Measurements from ENCODE around the gene GPC6.

GPC6 gene

DNA sequence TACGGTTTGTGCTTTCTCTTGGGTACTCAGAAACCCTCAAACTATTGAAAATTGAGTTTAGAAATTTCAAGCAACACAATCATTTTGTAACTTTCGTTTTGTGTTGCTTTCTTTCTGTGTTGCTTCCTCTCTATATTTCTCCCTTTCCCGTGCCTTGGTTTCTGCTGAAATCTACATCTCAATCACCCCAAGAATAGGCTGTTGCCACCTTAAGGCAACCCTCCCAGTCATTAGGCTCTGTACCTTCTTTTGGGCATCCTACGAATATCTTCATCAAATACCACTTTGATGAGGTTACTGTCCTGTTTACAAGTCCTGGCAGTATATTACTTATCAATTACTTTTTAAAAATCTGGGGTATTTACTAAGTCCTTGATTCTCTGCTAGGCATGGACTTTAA is 621.6 kb downstream of the GPC6 start:
- DNase-seq (ENCODE audit: low read depth), result no peak

GRCh38 chr13:93851236-93851635 is 624.6 kb downstream of the GPC6 start:
- DNase-seq (ENCODE audit: low read depth), result no peak

- no peak for DNase-seq (ENCODE audit: low read depth)
Observed at GRCh38 chr13:93853912-93854311, 627.3 kb downstream of the GPC6 start.

DNA sequence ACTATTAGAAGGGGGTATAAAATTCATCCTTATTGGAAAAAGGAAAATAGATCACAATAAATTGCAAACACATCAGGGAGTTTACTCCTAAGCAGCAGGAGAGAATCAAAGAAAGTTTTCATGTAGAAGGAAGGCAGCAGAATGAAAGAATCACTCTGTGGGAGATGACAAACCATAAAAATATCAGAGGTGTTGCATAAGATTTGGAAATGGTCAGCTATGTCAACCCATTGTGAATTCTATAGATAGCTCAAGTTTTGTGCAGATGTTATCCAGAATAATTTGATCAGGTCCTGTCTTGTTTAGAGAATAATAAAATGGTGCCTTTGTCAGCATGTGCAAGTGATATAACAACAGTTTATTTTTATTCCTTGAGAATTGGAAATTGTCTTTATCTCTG is 630.5 kb downstream of the GPC6 start:
- no peak for DNase-seq (ENCODE audit: low read depth)

DNA sequence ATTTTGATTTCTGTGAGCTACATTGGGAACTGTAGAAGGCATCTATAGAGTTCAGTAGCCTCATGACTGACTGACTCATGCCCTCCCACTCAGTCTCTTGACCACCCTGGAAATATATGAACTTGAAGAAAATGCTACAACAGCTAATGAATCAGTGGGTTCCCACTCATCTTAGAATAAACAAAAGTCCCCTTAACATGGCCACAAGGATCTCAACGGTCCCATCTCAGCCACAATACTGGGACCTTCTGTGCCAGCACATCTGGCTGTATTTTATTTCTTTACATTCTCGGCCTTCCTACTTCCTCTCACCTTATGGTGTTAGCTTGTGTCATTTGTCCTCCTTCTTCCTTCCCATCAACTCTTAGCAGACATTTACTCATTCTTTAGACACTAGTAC is 633.1 kb downstream of the GPC6 start:
- DNase-seq (ENCODE audit: low read depth), result no peak

DNA sequence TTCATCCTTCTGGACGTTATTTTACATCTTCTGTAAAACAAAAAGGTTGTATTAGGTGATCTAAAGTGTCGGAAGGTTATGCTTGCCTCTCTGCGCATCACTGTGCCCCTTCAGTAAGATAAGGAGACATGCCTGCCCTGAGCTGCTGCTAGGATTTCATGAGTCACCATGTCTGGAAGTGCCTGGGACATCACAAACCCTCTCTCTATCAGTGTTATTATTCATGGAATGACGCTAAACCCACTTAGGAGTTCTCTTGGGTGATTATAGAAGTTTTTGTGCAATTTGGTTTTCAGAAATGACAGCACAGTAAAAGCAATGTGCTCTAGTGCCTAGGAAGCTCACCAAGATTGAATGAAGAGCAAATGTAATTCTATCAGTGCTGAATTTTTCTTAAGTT is 635.2 kb downstream of the GPC6 start:
- no peak for DNase-seq (ENCODE audit: low read depth)

DNA sequence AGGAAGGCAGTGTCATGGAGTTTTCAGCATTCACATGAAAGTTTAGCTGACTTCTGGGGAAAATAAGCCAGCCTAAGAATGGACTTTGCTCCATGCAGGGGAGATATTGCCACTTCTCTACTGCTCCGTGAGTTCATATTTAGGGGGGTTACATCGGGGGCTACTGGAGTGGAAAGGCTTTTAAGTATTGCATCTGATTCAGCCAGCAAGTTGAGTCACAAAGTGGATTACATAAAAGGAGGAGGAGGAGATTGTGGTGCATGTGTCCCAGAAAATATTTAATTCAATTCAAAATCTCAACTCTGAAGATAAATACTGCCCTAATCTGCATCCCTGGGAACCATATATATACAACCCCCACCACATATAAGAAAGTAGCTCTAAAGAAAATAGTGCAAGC is 635.7 kb downstream of the GPC6 start:
- no peak for DNase-seq (ENCODE audit: low read depth)

DNA sequence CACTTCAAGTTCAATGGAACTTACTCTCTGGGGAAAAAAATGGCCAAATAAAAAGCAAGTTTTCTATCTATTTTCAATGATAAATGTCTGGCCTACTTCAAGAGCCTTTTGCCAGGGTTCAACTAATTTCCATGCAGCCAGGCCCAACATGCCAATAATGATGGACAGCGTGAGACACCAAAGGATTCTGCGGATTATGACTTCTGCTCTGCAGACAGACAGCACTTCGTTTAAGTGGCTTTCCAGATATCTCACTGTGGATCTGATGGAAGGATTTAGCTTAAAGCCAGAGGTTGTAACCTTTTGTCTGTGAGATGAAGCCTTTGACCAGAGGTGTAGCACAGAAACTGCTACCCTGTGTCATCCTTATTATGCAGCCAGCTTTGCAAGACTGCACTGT is 638.6 kb downstream of the GPC6 start:
- no peak for DNase-seq (ENCODE audit: low read depth)

GRCh38 chr13:93867481-93867880 is 640.9 kb downstream of the GPC6 start:
- DNase-seq (ENCODE audit: low read depth), result no peak

GRCh38 chr13:93872376-93872775 is 645.8 kb downstream of the GPC6 start:
- no peak for DNase-seq (ENCODE audit: low read depth)

- DNase-seq (ENCODE audit: low read depth), result no peak
Observed at GRCh38 chr13:93872786-93873347, 646.3 kb downstream of the GPC6 start.

GRCh38 chr13:93875547-93875946 is 648.9 kb downstream of the GPC6 start:
- DNase-seq (ENCODE audit: low read depth), result no peak

DNA sequence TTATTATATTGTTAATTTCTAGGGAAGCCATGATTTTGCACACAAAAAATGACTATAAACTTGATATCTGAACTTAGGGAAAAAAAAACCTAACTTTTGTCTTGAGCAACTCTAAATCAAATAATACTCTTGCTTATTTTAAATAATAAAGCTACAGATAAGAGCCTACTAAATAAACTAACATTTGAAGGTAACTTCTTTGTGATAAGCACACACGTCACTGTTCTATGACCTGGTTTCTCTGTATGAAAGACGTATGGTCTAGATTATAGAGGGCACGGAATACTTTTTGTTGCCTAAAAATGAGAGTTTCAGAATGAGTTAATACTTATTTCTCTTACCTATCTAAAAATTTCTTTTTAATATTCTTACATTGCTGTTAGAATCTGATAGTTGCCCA is 649.6 kb downstream of the GPC6 start:
- no peak for DNase-seq (ENCODE audit: low read depth)

DNA sequence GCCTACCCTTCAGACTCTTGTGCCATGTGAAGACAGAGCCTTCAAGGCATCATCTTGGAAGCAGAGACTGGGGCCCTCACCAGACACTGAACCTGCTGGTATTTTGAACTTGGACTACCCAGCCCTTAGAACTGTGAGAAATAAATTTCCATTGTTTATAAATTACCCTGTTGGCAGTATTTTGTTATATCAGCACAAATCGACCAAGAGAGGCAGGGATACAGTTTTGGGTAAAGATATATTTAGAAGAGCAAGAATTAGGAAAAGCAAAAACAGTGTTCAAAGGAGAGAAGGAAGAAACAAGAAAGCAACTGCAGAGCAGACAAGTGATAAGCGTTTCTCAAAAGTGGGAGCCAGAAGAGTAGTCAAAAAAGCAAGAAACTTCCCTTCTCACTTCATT is 652.1 kb downstream of the GPC6 start:
- DNase-seq (ENCODE audit: low read depth), result no peak

DNA sequence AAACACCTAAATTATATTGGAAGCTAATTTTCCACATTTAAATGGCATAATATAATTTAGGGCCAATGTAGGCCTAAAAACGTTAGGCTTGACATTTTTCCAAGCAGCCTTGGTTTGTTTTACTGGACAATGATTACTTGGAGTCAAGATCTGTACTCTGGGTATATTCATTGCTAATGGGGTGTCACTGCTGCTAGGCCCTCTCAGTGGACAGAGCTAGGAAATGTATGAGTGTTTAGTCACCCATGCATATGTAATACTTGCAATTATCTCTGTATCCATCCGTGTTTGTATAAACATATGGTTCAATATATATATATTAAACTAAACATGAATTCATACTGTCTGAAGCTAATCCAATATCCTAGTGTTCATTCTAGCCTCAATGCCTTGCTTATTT is 654.8 kb downstream of the GPC6 start:
- DNase-seq (ENCODE audit: low read depth), result no peak

GRCh38 chr13:93882086-93882651 is 655.6 kb downstream of the GPC6 start:
- no peak for DNase-seq (ENCODE audit: low read depth)

DNA sequence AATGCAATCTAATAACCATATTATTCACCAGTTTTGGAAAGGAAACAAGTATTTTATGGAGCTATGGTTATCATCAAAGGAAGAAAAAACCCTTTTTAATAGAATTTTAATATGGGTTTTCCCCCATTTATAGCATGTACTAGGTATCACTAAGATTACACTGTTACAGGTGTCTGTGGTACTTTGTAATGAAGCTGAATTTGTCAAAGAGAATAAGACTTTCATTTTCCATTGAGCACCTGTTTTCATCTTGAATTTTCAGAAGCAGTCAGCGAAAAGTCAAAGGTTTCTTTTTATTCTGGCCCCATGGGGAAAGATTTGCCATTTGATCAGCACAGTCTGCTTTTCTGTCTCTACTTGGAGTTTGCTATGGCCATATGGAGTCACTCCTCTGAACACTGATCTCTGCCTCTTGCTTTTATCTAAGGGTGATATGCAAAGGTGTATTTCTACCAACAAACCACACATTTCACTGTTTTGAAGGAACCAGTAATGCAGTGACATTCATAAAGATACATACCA is 662.9 kb downstream of the GPC6 start:
- DNase-seq (ENCODE audit: low read depth), result no peak

- DNase-seq (ENCODE audit: low read depth), result no peak
Observed at GRCh38 chr13:93899981-93900380, 673.4 kb downstream of the GPC6 start.

DNA sequence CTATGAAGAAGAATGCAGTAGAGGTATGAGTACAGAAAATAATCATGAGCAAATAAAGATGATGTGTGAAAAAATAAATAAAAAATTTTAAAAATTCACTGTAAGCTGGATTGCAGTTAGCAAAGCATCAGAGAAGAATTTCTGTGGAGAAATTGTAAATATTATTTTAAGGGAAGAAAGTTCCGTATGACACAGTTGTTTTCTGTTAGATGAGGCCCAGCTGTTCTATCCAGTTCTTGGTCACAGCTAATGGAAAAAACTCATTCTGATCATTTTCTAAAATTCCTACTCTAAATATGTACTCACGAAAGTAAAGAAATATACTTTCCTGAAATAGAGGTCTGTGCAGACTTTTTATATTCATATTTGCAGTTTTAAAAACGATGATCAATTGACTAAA is 674.1 kb downstream of the GPC6 start:
- DNase-seq (ENCODE audit: low read depth), result no peak

DNA sequence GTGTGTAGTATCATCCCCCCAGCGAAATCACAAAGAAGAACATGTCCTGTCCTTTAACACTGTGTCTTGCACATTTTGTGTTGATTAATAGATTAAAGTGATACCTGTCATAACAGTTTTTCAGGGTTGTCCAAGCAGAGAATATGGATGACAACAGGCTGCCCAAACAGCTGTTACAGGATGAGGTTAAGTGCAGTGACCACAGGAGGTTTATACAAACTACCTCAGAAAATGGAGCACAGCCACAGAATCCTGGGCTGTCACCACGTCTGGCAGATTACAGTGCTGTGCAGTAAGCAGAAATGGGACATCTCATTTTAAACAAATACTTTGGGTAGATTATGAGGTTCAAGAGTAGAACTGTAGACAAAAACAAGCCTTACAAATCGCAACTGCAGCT is 677.3 kb downstream of the GPC6 start:
- DNase-seq (ENCODE audit: low read depth), result no peak

DNA sequence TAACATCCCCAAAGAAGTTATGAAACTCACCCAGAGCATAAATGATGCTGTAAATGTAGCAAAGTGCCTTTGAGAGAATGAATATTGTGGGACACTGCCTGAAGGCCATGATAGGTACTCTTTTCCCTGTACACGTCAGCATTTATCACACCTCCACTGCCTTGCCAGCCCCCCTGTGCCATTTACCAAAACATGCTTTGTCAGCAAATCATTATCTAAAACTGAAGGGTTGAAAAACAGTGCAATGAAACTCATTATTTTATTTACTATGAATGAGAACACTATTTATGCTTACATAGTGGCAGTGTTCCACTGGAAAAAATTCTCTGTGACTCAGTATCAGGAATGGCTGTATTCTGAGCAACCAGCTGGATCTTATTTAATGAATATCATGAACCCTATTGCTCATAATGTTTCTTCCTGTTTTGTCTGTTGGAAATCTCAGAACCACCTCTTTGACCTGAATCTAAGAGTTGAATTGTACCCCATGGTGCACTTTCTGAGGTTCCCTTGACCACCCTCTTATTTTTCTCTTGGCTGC is 688.7 kb downstream of the GPC6 start:
- DNase-seq (ENCODE audit: low read depth), result no peak

- DNase-seq (ENCODE audit: low read depth), result no peak
Observed at GRCh38 chr13:93922063-93922855, 695.7 kb downstream of the GPC6 start.

DNA sequence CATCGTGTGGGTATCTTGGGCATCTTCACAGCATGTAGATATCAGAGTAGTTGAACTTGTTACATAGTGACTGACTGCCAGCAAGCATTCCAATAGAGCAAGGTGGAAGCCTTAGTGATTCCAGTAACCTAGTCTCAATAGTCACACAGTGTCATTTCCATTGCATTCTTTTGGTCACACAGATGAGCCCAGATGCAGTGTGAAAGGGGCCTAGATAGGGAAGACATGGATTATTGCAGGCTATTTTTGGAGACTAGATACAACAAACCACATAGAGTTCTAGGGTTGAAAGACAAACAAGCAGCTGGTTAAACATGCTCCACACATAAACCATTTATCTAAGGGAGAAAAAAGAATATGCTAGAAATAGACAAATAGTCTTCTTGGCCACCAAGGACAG is 699.4 kb downstream of the GPC6 start:
- DNase-seq (ENCODE audit: low read depth), result no peak
